ENCODE measurements around the gene HTRA2.

- TF ChIP-seq CTCF (IDR thresholded peaks at IDR 0.05) (no peak), POLR2A (IDR thresholded peaks at IDR 0.05) (no peak), EP300 (IDR thresholded peaks at IDR 0.05; ENCODE audit: low read depth) (no peak)
Measured at GRCh38 chr2:74495440-74495839, 34.3 kb upstream of the HTRA2 start.

All from transverse colon (tissue), 3 donors.